Activated CD4-positive, alpha-beta T cell treated with anti-CD3 and anti-CD28 coated beads, Interleukin-2, Interleukin-6, amounts not matched to agents 100 ng/mL and 50 ng/mL, durations not matched to agents 16 hours and 8 hours (primary cell): ENCODE results near the gene CDC42SE2.
"Not testable (repeated sequence)": the region's sequence is repeated elsewhere in the genome, so short reads cannot be mapped to it uniquely, and the experiment has no call there.

Experiments
- DNase-seq: peaks from one replicate; pipeline ENCODE4 v3.0.0-alpha.2; 2020

CDC42SE2 gene

GRCh38 chr5:131373265-131373664 lies 109.4 kb downstream of the CDC42SE2 start:
- no peak for DNase-seq

DNA sequence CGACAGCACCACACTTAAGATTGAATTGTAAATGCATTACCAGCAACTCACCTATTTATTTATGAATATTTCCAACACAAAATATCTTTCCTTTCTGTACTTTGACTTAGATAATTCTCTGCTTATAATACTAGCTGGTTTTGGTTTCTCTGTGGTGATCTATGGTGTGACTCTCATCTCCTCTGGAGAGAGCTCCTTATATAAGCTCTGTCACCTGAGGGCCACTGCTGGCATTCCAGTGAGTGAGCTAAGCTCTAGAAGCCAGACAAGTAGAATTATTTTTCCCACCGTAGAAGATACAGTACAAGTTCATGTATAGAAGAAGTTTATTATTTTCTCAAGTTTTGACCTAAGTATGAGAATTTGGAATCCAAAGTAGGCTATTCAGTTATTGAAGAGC lies 111.5 kb downstream of the CDC42SE2 start:
- no peak for DNase-seq

DNA sequence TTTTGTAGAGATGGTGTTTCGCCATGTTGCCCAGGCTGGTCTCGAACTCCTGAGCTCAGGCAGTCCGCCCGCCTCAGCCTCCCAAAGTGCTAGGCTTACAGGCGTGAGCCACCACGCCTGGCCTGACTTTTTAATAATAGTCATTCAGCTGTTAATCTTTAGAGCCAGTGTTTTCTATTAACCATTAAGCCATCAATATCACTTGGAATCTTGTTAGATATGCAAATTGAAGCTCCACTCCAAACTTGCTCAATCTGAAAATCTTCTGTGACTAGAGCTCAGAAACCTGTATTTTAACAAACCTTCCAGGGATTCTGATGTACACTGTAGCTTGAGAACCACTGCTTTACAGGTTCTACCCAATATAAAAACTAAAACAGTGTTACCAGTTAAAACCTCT lies 113.5 kb downstream of the CDC42SE2 start:
- DNase-seq: no peak

DNA sequence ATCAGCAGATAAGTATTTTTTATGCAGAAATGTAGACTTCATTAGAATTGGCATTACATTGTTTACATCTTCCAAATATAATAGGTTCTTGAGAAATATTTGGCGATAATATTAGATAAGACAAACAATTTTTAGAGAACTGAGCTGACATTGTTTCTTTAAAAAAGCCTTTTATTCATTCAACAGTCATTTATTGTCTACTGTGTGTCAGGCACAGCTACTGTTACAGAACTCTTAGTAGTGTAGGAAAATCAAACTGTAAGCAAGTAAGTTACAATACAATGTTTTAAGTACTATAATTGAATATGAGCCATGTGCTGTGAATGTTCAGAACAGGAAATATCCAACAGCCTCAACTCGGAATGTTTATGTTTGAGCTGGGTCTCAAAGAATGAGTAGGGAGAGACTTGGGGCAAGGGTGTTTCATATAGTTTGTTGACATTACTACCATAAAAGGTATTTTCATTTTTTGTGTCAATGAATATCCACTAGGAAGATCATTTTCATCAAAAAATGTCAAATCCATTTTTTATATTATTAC lies 114.0 kb downstream of the CDC42SE2 start:
- no peak for DNase-seq

DNA sequence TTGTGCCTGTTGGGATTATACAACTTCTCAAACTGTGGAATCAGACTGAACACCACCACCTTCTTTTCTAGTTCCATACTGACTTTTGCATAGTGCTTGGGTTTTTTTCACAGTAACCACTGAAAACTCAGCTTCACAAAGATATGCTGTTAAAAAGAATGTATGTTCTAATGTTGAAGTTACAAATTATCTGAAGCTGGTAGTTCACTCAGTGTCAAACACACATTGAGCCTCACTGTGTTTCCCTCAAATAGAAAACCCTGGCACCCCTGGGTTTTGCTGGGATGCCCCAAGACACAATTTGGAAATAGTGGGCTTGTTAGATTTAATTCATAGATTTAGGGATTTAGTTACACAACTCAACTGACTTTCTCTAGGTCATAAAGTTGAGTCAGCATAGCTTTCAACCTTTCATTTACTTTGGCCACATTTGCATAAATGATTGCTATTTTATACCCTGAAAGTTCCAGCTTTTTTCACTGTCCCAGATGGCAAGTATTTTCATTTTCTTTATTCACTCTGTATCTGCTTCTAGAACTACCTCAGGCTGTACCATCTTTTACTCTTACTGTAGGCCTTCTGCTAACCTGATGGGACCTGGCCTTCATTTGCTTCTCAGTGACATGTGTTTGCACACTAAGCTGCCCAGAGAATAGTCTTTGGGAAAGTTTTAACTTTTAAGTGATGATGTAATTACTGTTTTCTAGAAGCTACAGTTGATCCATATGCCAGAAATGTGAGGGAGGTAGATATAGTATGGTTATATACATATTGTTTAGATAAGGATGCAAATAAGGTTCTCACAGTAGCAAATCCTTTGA lies 115.1 kb downstream of the CDC42SE2 start:
- DNase-seq: peak; percentile 39

- peak; percentile 86 for DNase-seq
Measured at GRCh38 chr5:131379723-131380122, 115.9 kb downstream of the CDC42SE2 start.

- not testable (repeated sequence) for DNase-seq
Measured at GRCh38 chr5:131380238-131380637, 116.4 kb downstream of the CDC42SE2 start.

DNA sequence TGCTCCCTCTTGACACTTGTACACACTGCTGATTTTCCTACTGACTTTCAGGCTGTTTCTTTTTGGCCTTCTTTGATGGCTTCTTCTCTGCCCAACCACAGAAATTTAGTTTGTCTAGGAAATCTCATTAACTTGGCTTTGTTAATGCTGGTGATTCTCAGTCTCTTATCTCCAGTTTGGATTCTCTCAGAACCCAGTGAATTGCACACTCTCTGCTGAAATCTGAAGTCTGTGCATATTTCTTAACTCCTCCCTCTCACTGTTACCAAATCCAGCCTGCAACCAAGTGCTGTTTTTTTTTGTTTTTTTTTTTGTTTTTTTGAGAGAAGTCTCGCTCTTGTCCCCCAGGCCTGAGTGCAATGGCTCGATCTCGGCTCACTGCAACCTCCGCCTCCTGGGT lies 117.2 kb downstream of the CDC42SE2 start:
- no peak for DNase-seq

GRCh38 chr5:131381777-131382176 lies 117.9 kb downstream of the CDC42SE2 start:
- peak; percentile 55 for DNase-seq

DNA sequence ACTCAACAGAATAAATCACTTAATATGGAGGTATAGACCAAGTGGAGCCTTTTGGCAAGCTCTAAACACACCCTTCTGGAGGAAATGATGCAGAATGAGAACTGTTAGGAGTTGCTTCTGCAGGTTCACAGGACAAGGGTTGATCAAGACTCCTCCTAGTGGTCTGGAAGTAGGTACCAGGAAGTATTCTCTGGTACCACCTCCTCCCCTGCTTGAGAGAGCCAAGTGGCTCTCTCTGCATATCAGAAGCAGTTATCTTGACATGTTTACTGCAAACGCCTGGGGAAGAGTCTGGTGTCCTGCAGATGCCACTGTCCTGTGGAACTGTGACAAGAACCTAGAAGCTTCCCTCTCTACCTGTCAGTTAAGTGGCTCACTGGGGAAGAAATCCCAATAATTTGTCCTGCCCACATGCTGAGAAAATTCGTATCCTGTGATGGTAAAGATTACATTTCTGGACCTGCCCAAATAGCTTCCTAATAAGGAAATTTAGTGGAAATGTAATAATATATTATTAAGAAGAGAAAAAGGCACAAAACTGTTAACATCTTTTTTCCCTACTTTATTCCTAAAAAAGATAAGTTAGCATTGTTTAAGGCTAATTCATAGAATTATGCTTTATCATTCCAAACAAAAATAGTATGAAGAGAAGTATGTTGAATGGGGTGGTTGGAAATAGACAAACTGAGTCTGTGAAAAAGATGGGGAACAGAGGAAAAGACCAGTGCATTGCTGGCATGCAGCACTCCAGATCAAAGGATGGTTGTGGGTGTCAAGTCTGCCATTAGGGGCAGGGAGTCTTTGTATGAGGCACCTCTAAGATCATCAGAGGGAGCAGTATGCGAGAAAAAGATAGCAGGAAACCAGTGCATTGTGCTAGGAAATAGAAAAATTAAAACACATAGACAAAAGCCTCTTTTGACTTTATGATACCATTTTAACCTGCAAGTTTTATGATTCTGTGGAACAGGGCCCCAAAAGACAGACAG lies 118.8 kb downstream of the CDC42SE2 start:
- DNase-seq: peak; percentile 91

DNA sequence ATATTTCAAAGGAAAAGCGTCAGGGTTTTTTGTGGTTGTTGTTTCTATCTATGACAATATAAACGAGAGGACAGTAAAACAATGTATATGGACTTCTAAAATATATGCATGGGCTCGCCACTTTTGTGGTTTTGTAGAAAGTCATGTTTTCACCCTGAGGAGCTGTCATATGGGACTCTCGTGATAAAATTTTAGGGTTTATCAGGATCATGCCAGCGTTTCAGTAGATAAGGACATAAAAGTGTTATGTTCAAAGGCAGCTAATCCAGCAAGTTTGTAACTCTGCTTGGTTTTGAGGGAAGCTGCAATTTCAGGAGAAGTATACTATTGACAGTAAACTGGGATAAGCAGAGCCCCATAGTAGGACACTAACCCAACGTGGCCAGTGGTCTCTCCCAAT lies 120.3 kb downstream of the CDC42SE2 start:
- peak; percentile 45 for DNase-seq

DNA sequence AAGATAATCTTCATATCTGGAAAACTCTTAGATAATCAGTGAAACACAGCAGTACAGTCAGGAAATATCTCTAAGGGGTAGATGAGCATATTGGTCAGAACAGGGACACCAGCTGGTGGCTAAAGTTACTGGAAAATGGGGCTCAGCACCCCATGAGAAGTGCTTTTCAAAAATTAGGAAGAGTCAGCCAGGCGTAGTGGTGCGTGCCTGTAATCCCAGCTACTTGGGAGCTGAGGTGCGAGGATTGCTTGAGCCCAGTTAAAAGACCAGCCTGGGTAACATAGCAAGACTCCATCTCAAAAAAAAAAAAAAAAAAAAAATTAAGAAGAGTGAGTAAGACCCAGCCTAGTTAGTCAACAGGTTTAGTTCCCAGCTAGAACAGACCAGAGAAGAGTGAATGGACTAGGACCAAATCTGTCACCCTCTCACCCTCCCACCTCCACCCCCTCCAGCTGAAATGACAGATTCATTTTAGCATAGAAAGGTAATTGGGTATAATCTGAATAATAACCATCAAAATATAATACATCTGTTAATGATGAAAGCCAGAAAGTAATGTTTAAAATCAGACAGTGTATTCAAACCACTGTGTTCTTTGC lies 120.9 kb downstream of the CDC42SE2 start:
- DNase-seq: peak; percentile 70

DNA sequence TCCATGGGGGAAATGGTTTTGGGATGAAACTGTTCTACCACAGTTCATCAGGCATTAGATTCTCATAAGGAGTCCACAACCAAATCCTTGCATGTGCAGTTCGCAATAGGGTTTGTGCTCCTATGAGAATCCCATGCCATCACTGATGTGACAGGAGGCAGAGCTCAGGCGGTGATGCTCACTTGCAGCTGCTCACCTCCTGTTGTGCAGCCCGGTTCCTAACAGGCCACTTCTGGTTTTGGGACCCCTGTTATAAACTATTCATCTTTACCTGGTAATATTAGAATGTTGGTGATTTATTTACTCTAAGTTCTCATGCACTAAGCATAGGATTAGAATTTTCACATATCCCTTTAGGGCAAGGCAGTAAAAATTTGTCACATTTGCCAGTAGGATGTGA lies 122.3 kb downstream of the CDC42SE2 start:
- no peak for DNase-seq

DNA sequence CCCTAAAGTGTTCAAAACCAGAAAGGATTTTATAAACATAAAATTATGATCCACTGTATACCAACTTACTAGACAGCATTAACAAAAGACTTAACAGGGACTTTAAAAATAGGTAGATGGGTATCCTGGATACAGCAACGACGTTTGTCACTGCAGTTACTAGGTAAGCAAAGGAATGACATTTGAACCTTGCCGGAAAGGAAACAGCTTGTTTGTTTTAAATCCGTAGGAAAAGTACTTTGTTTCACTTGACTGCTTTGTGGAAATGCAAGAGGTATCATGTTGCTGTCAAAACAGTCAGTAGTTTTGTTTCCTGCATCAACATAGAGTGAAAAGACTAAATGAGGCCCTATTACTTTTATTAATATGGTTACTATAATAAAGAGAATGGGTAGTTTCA lies 122.9 kb downstream of the CDC42SE2 start:
- DNase-seq: no peak

- no peak for DNase-seq
Measured at GRCh38 chr5:131387255-131387654, 123.4 kb downstream of the CDC42SE2 start.

DNA sequence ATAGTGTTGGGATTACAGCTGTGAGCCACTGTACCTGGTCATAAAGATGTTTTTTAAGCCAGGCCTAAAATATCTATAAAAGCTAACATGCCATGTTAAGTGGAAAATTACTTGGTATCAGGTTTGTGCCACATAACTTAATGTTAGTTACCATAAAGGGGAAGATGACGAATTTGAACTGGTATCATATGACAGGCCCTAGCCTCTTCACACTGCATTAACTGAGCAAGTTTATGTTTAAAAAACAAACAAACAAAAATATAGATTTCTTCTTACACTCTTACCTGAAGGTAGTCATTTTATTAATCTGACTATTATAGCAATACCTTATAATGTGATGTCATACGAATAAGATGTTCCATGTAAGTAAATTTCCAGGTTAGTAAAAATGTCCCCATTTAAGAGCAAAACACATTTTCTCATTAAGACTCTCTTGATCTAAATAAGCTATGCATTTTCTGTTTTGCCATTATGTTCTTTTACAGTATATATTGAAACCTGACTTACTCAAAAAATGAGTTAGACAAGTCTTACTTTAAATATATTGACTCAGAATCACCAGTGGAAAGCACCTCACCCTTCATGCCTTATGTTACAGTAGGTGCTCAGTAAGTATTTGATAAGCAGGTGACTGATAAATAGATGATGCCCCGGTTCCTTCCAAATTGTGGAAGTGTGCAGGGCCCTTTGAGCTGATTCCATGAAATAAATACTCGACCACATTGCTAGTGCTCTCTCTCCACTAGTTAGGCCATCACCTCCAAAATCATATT lies 125.4 kb downstream of the CDC42SE2 start:
- peak; percentile 75 for DNase-seq

DNA sequence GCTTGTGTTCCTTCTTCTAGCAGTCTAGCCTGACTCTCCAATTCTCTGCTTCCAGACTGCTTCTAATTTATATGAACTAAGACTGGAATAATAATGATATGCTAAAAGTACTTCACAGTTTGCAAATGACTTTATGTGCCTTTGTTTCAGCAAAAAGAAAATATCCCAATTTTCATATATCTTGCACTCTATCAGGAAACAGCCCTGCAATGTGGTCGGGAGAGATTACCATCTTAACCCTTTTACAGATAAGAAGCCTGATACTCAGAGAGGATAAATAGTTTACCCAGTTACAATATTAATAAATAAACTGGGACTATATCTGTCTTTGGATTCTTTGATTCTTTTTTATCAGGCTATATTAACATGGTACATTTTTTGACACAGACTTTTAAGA lies 126.0 kb downstream of the CDC42SE2 start:
- DNase-seq: no peak

DNA sequence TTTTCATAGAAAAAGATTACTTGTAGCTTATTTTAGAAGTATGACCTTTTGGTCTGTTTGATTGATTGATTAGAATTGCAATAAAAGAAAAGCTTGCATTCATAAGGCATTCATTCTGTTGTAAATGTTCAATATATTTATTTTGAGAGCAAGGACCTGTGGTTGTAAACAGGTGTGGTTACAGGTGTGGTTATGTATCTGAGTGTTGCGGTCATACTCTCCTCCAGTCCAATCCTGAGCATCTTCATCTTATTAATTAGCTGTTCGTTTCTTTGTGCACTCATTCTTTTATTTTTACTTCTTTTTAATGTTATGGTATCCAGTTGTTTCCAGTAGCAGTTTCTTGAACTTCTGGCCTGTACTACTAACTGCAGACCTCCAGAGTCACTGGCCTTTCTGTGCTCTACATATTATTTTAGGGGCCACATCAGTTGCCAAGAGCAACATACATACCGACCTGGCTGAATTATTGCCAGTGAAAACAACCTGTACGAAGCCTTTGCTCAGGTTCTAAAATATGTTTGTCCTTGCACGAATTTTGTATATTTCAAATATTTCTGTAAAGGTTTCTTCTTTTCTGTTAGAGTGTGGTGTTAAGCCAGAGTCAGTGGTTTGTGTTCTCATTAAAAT lies 128.7 kb downstream of the CDC42SE2 start:
- DNase-seq: no peak

DNA sequence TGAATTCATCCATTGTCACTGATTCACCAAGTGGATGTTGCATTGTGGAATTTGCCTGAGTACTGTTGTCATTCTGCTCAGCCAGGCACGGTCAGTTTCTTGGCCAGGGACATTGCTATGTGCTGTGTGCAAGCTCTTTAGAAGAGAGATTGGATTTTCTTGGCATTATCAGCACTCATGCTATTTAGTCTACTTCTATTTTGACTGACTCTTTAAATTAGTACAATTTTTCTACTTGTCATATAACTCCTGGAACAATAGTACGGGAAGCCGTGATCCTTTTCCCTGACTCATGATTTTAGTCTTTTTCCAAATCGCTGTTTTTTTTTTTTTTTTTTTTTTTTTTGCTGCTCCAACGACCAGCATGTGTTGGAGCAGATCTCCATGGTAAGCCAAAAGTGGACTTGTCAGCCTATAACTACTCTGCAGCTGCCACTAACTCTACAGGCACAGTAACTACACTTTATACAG lies 129.7 kb downstream of the CDC42SE2 start:
- DNase-seq: no peak

DNA sequence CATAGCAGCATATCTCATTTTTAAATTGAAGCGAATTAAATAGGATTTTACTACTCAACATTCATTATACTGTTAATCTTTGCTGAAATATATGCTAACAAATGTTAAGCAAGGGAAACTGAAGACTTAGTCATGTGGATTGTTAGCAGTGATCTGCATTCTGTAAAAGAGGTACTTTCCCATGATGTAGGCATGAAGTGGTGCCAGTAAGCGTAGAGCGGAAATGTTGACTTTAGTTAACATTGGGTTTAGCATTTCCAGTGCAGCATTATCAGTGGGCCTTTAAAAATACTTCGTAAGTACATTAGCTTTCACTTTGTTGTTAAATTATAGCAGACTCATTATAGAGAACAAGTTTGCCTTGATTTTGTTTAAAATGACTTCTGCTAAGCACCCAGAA lies 130.3 kb downstream of the CDC42SE2 start:
- DNase-seq: peak; percentile 79

DNA sequence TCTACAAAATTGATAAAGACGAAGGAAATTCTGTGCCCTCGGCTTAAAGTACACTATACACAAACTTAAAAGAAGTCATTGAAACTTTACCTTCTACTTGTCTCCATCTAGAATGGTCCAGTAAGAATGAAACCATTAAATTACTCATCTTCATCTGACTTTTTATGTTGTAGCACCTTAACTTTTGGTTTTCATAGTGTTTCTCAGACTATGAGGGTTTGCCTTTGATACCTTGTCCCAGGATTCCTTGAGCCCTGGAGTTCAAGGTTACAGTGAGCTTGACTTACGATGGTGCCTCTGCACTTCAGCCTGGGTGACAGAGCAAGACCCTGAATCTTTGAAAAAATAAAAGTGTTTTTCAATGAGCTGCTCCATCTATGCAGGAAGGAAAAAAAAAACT lies 132.2 kb downstream of the CDC42SE2 start:
- DNase-seq: peak; percentile 79
